Lower lobe of right lung (tissue), 2 donors: ENCODE data around the gene SUN3. TPM values are rescaled to one million over a fixed set of nuclear protein-coding genes. Genes with fewer than 3 reads are reported as not detected.
A peak's percentile ranks its signal among the peaks of the same experiment; 100 is the strongest.
"Not testable (repeated sequence)": the region's sequence is repeated elsewhere in the genome, so short reads cannot be mapped to it uniquely, and the experiment has no call there.

Experiments used
- ATAC-seq, 2 donors: fragments of 200-7000 bp; cut with Tn5 transposase; one replicate each; pipeline ENCODE4 v1.9.1; 2020 to 2022; ENCODE audit warnings: mild to moderate bottlenecking in 2 of 2, moderate library complexity in 2 of 2
- DNase-seq: peaks from one replicate; pipeline ENCODE4 v3.0.0-alpha.2; 2020
- H3K27ac ChIP-seq: fragments of 200-600 bp; one replicate; pipeline ENCODE4 v1.8.0; 2022
- H3K27me3 ChIP-seq: fragments of 200-600 bp; one replicate; pipeline ENCODE4 v1.8.0; 2022; ENCODE audit warnings: low read depth
- H3K36me3 ChIP-seq: fragments of 200-600 bp; one replicate; pipeline ENCODE4 v1.8.0; 2022; ENCODE audit warnings: mild to moderate bottlenecking
- H3K4me1 ChIP-seq: fragments of 200-600 bp; one replicate; pipeline ENCODE4 v1.8.0; 2022
- H3K4me3 ChIP-seq: fragments of 200-600 bp; one replicate; pipeline ENCODE4 v1.8.0; 2022; ENCODE audit warnings: mild to moderate bottlenecking
- H3K9me3 ChIP-seq: fragments of 200-600 bp; one replicate; pipeline ENCODE4 v1.8.0; 2022
- CTCF ChIP-seq: fragments of 200-600 bp; IDR thresholded peaks from one replicate; pipeline ENCODE4 v1.8.0; 2022; ENCODE audit warnings: antibody characterized with exemption, mild to moderate bottlenecking
- intact Hi-C: fragments of 100-400 bp; cut with DNase I; formaldehyde crosslinking; loops from one replicate; pipeline ENCODE4 v1.11.0; 2022
- total RNA-seq: library from RNA; stranded (reverse); fragmentation: NEBNext Ultra II Directional; extraction: Animal tissue kit (Norgen Biotek cat#: 25700); gene quantifications from one replicate; pipeline ENCODE4 v1.2.1, GENCODE V29; 2021
- donor health status: DM: no; HTN: yes; CAD: no; lungs with severe emphysema.

Gene SUN3
- total RNA-seq, 1 donor from 2014 or later = not detected

GRCh38 chr7:47988496-47989386 lies 40.2 kb downstream of the SUN3 start:
- DNase-seq (no peak), ATAC-seq (no peak)
- H3K4me1 ChIP-seq = peaks cover 9% of the 10 kb centered on the region
- intact Hi-C loops = no loop called here
- H3K4me3 ChIP-seq = no peak overlapping the region
- no peaks in the 10 kb centered on the region for H3K9me3 ChIP-seq
- no peak for TF ChIP-seq CTCF
- H3K27ac ChIP-seq = no peak overlapping the region
- H3K27me3 ChIP-seq = no peaks in the 10 kb centered on the region
- no peaks in the 10 kb centered on the region for H3K36me3 ChIP-seq

- H3K4me1 ChIP-seq = peaks cover 17% of the 10 kb centered on the region
- H3K27ac ChIP-seq = no peak overlapping the region
- no peaks in the 10 kb centered on the region for H3K9me3 ChIP-seq
- no peak for TF ChIP-seq CTCF
- no peak overlapping the region for H3K4me3 ChIP-seq
- no peak for DNase-seq
- intact Hi-C loops = no loop called here
- H3K27me3 ChIP-seq = no peaks in the 10 kb centered on the region
- peaks cover 10% of the 10 kb centered on the region for H3K36me3 ChIP-seq
- ATAC-seq = no peak
These were observed 46.3 kb downstream of the SUN3 start for GRCh38 chr7:47982610-47983009.

- intact Hi-C loops = not testable (repeated sequence)
These were observed 48.3 kb downstream of the SUN3 start for GRCh38 chr7:47980648-47981047.

GRCh38 chr7:47979832-47980181 lies 49.1 kb downstream of the SUN3 start:
- intact Hi-C loops = no loop called here
- Histone ChIP-seq H3K4me1 (peaks cover 18% of the 10 kb centered on the region), H3K27me3 (no peaks in the 10 kb centered on the region), H3K4me3 (peak overlapping the region; percentile 75), H3K27ac (peak overlapping the region; percentile 84), H3K9me3 (no peaks in the 10 kb centered on the region), H3K36me3 (peaks cover 38% of the 10 kb centered on the region)
- DNase-seq (no peak), ATAC-seq (no peak)
- no peak for TF ChIP-seq CTCF

More at GRCh38 chr7:47980648-47981047, 48.3 kb downstream of the SUN3 start:
- not testable (repeated sequence) for H3K4me3 ChIP-seq, DNase-seq, H3K27me3 ChIP-seq, H3K9me3 ChIP-seq, H3K27ac ChIP-seq, ATAC-seq
- peaks cover 29% of the 10 kb centered on the region for H3K36me3 ChIP-seq
- H3K4me1 ChIP-seq = peaks cover 18% of the 10 kb centered on the region

- no peaks in the 10 kb centered on the region for H3K9me3 ChIP-seq
- peak; percentile 96 for DNase-seq
- H3K27ac ChIP-seq = peak within 1 kb of the TSS; percentile 84
- intact Hi-C loops = no loop called here
- peaks cover 18% of the 10 kb centered on the region for H3K4me1 ChIP-seq
- peaks cover 43% of the 10 kb centered on the region for H3K36me3 ChIP-seq
- H3K27me3 ChIP-seq = no peaks in the 10 kb centered on the region
- TF ChIP-seq CTCF = no peak
- H3K4me3 ChIP-seq = peak within 1 kb of the TSS; percentile 75
- peak; percentile 99 to 100 for ATAC-seq
These were observed 49.6 kb downstream of the SUN3 start, which contains the start of gene HUS1 for GRCh38 chr7:47979145-47979831. Gene HUS1 (minus strand): TSS chr7:47979615. CDS start chr7:47979519, 96 bp downstream.

GRCh38 chr7:47978790-47979144 lies 50.1 kb downstream of the SUN3 start:
- no peaks in the 10 kb centered on the region for H3K9me3 ChIP-seq
- H3K36me3 ChIP-seq = peaks cover 48% of the 10 kb centered on the region
- H3K4me3 ChIP-seq = peak overlapping the region; percentile 75
- H3K27ac ChIP-seq = peak overlapping the region; percentile 84
- intact Hi-C loops = no loop called here
- TF ChIP-seq CTCF = no peak
- H3K27me3 ChIP-seq = no peaks in the 10 kb centered on the region
- DNase-seq (no peak), ATAC-seq (no peak)
- peaks cover 18% of the 10 kb centered on the region for H3K4me1 ChIP-seq
